GM12864 (cell line): ENCODE results near the gene CD151.

Experiments
- DNase-seq: peaks from one replicate; pipeline ENCODE4 v3.0.0-alpha.2; 2011; ENCODE audit warnings: low read depth
- H3K4me3 ChIP-seq: 2 replicates; pipeline ENCODE4 v1.5.1; 2011; ENCODE audit warnings: mild to moderate bottlenecking, low read depth, low read length, control low read depth
- CTCF ChIP-seq: IDR thresholded peaks from 2 replicates; pipeline ENCODE4 v1.5.1; 2011; ENCODE audit warnings: low read depth, mild to moderate bottlenecking, moderate library complexity, low read length, control low read depth, inconsistent platforms; ENCODE audit errors: missing control alignments

The CD151 gene

DNA sequence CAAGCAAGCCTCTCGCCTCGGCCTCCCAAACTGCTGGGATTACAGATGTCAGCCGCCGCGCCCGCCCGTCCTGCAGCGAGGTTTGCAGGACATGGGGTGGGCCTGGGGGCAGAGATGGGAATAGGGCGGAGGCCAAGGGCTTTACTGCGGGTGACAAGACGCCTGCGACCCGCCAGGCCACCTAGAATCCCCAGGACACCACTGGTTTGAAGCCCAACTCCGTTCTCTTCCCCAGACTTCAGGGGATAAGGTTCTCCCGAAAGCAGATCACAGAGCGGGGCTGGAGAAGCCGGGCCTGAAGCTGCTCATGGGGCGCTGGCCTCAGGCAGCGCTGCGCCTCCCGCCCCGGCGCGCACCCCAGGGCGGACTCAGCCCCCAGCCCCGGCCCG, 9.2 kb downstream of the CD151 start:
- no peak for TF ChIP-seq CTCF
- no peak for DNase-seq
- peak overlapping the region; percentile 98 for H3K4me3 ChIP-seq

DNA sequence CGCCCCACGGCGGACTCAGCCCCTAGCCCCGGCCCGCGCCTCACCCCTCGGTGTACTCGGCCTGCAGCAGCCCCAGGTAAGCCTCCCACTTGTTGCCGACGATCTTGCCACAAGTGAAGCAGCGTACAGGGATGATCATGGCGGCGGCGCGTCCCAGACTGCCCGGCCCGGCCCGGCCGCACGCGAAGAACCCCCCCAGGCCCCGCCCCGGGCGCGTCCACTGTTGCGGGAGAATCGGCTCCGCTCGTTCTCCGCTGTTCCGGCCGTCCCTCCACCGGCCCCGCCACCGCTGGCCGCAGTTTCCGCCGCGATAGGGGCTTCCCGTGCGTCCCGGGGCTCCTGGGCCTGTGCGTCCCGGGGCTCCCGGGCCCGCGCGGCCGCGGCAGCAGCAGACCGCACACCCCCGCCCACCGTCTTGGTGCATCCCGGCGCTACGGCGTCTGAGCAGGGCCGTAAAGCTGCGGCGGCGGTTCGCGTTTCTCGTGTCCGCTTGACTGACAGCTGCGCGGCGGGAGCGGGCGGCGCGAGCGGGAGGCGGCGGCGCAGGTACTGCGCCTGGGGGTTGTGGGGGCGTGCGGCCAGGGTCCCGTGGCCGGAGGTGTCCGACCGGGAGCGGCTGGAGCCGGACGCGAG, 9.7 kb downstream of the CD151 start, which contains the start of the genes POLR2L and TSPAN4:
Gene POLR2L, minus strand, starts transcription at position 160 of the 633 bp plus-strand sequence. Its CDS starts 21 bp downstream, at position 139.
Gene TSPAN4, plus strand, starts transcription at position 483 of the 633 bp plus-strand sequence. CDS start 7,453 bp downstream, outside the sequence.
- peak; percentile 55 for DNase-seq
- no peak for TF ChIP-seq CTCF
- H3K4me3 ChIP-seq: peak within 1 kb of the TSS; percentile 98

DNA sequence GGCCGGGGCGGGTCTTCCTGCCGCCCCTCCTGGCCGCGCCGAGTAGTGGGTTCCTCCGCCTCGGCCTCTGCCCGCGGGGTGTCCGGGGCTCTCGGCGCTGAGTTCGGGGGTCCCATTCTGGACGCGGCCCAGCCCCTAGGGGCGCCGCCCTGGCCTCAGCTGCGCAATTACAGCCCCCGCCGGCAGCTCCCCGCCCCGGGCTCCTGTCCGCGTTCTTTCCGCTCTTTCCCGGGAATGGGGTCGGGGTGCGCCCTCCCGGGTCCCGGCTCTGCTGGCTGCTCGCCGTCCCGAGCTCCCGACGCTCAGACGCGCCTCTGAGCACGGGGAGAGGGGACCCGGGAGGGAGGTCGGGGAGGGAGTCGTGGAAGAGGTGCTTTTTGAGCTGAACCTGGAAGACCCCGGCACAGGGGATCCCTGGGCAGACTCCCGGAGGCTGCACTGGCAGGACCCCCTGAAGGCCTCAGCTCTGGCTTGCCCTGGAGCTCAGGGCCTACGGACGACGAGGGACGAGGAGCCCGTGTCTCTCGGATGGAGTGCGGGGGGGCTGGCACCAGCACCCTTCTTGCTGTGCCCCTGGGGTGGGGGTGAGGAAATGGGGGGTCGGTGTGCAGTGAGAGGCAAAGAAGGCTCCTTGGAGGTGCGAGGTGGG, 10.5 kb downstream of the CD151 start:
- no peak for TF ChIP-seq CTCF
- H3K4me3 ChIP-seq: peak overlapping the region; percentile 98
- no peak for DNase-seq

- no peak for TF ChIP-seq CTCF
- no peak overlapping the region for H3K4me3 ChIP-seq
- no peak for DNase-seq
Measured at GRCh38 chr11:843818-844692, 11.3 kb downstream of the CD151 start.

- no peak overlapping the region for H3K4me3 ChIP-seq
- TF ChIP-seq CTCF: no peak
- no peak for DNase-seq
Measured at GRCh38 chr11:844693-845644, 12.2 kb downstream of the CD151 start.

GRCh38 chr11:845872-846495, 13.2 kb downstream of the CD151 start:
- no peak for TF ChIP-seq CTCF
- no peak overlapping the region for H3K4me3 ChIP-seq
- no peak for DNase-seq
